HG03095 (cell line): ENCODE results near the gene IFT43.

Source experiments
- ATAC-seq: cut with Tn5 transposase; IDR thresholded peaks from one replicate; pipeline ENCODE4 v1.9.1; 2021; ENCODE audit warnings: moderate library complexity; ENCODE audit not compliant: unreplicated experiment

IFT43 gene

GRCh38 chr14:76067536-76067935 is 82.0 kb downstream of the IFT43 start:
- no peak for ATAC-seq

DNA sequence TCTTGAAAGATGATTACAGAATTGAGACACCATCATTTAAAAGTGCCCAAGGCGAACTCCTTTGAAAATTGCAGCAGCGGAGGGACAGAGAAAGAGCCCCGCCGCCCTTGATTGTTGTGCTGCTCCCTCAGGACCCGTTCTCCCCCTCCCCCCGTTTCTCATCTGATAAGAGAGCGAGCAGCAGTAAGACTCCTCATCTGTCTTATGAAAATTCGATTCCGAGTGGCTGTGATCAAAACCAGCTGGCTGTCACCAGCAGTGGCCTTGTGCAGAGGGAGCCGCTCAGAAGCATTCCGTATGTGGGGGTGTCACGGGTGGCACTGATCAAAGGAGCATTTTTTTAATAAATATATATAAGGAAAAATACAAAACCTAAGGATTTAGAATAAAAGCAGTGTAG is 88.2 kb downstream of the IFT43 start:
- no peak for ATAC-seq

DNA sequence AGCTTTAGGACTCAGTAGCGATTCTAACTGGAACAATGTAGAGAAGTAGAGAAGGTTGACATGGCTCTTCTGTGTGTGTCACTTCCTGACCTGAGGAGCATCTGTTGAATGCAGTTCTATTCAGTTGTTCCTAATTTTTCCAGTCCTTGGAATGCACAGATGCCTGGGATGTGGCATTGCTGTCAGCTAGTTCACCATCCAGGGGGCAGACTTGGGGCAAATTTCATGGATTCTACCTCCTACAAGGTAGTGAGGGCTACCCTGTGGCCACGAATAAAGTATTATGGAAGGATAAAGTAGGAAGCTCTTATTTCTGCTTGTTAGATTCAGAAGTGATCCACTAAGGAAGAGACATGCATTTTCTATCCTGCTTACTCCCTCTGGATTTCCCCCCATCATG is 91.8 kb downstream of the IFT43 start:
- ATAC-seq: no peak

DNA sequence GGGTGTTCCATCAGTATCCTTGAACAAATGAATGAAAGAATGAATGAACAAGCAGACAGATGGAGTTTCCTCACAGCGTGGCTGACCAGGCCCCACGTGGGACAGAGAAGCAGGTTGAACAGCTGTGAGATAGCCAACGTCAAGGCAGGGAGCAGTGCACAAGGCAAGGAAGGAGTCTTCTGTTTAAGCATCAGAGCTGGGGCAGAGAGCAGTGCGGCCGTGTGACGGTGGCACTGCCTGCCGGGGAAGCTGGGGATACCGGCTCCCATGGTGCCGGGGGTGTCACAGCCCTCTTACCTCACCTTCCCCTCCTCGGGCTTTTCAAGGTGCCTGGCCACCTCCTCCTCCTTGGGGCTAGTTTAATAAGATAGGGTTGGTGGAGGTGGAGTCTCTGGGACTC is 92.9 kb downstream of the IFT43 start:
- no peak for ATAC-seq

GRCh38 chr14:76080025-76080424 is 94.5 kb downstream of the IFT43 start:
- no peak for ATAC-seq

DNA sequence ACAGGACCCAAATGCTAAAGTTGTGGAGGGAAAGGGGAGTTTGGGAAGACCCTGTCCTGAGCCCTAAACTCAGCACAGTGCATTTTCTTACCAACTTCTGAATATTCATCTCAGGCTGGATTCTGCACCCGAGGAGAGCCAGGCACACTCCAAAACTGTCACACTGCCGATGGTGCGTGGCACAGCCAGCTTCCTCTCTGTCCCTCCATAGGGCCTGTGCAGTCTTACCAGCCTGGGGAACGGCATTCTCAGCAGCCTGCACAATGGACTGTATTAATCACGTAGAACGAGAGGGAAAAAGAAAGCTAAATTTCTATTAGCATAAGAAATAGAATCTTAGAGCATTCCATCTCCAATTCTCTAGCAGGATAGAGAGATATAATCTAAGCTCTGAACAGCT is 94.9 kb downstream of the IFT43 start:
- no peak for ATAC-seq

DNA sequence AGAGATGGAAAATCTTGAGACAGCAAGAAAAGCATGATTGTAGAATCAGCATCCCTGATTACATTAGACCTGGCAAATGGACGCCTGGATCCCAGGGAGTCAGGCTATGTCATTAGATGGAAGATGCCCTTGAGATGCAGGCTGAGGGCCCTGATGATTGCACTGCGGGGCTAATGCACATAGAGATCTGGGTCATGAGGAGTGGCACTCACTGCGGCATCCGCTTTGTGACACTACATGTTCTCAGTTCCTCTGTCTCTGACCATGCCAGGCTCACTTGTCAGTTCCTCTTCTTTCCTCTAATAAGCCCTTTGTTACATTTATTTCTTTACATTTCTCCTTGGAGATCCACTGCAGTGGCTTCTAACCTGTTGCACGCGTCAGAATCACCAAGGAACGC is 96.1 kb downstream of the IFT43 start:
- ATAC-seq: no peak

- no peak for ATAC-seq
Observed at GRCh38 chr14:76083796-76084765, 98.5 kb downstream of the IFT43 start.

- ATAC-seq: no peak
Observed at GRCh38 chr14:76085358-76085757, 99.8 kb downstream of the IFT43 start.

GRCh38 chr14:76086636-76087035 is 101.1 kb downstream of the IFT43 start:
- ATAC-seq: no peak

- no peak for ATAC-seq
Observed at GRCh38 chr14:76088326-76088725, 102.8 kb downstream of the IFT43 start.

GRCh38 chr14:76088771-76089571 is 103.4 kb downstream of the IFT43 start:
- ATAC-seq: no peak

GRCh38 chr14:76089575-76089974 is 104.0 kb downstream of the IFT43 start:
- no peak for ATAC-seq

- no peak for ATAC-seq
Observed at GRCh38 chr14:76090616-76091391, 105.2 kb downstream of the IFT43 start.

DNA sequence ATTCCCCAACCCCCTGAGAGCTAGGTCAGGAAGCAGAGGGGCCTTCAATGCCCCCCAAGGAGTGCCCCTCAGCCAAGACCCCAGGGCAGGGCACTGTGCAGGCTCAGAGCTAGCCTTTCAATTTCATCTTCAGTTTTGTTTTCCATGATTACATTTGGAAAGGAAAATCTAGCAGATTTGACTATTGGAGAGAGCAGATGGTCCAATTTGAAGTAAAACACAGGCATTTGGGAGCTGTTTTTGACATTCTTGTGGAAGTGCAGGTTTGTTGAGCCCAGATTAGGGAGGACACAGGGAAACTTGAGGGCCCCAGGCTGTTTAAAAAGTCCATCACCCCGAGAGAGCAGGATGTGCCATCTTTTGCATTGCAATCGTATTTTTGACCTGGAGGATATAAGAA is 107.5 kb downstream of the IFT43 start:
- ATAC-seq: no peak

DNA sequence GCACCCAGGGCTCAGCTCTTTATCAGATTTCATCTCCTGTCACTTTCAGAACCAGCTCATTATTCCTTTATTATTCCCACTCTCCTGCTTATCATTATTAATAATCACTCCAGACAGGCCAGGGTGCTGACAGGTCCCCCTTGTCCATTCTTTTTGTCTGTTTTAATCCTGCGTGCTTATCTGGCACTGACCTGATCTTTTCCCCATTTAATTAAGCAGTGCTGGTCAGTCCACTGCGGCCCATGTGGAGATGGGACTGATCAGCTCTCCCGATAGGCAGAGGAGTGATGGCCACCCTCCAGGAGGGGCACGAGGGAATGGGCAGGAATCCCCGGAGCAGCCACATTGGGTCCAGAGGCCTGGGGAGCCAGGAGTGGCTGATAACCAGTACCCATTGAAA is 110.7 kb downstream of the IFT43 start:
- no peak for ATAC-seq

DNA sequence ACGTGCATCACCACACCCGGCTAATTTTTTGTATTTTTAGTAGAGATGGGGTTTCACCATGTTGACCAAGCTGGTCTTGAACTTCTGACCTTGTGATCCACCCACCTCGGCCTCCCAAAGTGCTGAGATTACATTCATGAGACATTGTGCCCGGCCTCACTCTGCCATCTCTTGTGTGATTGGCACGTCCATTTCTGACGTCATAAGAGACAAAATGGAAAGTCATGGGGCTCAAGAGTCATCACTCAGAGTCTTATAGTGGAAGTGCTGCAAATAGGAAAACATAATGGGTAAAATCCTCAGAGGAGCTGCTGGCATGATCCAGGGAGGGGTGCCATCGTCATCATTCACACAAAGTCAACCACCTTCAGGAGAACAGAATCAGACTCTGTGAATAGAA is 112.0 kb downstream of the IFT43 start:
- no peak for ATAC-seq

- no peak for ATAC-seq
Observed at GRCh38 chr14:76098047-76098446, 112.5 kb downstream of the IFT43 start.

DNA sequence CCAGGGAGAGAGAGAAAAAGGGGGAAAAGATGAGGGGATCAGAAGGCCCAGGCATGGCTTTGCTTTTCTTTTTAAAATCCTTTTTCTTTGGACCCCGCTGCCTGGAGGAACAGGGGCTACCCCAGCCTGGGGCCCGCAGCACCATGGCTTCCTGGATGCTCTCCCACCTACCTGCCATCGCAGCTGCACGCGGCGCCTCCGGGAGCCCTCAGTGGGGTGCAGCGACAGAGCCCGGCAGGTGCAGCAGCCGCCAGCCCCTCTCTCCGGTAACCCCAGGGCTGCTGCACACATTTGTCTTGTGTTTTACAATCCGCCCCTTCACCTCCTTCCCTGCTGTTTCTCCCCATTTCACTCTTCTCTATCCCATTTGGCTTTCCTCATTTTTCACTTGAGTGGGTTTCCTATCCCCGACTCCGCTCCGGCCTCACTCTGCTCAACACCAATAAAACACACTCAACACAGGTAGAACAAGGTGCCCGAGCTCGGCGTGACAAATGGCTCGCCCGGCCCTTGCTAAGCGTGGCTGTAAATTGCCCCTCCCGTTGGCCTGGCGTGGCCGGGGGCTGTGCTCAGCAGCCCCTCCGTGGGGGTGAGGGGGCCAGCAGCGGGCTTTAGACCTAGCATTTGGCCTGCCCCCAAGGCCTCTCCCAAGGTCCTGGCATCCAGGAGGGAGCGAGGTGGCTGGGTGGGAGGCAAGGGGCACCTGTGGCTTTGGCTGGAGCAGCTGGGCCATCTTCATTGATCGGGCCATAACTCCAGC is 113.5 kb downstream of the IFT43 start:
- no peak for ATAC-seq

- no peak for ATAC-seq
Observed at GRCh38 chr14:76100236-76100635, 114.7 kb downstream of the IFT43 start.
